Heart left ventricle (tissue), 16 donors: ENCODE results near the gene NREP. TPM values are rescaled to one million over a fixed set of nuclear protein-coding genes. Genes with fewer than 3 reads are reported as not detected.

Experiments
- ATAC-seq, 4 donors: fragments of 200-7000 bp; cut with Tn5 transposase; one replicate each; pipeline ENCODE4 v1.9.1; 2020 to 2022; ENCODE audit warnings: moderate library complexity in 4 of 4, mild to moderate bottlenecking in 3 of 4, moderate number of reproducible peaks in 1 of 4
- DNase-seq, 5 donors: peaks; one replicate each; pipeline ENCODE4 v3.0.0-alpha.2; 2020
- H3K27ac ChIP-seq, 12 donors: fragments of 200-600 bp; sonication (generic) in 4 of 12; one replicate each; pipeline versions ENCODE4 v1.5.0 to v1.8.0; 2016 to 2022; ENCODE audit warnings: mild to moderate bottlenecking in 2 of 12
- H3K27me3 ChIP-seq, 9 donors: fragments of 200-600 bp; sonication (generic) in 2 of 9; one replicate each; pipeline versions ENCODE4 v1.5.1 to v1.8.0; 2016 to 2022; ENCODE audit warnings: mild to moderate bottlenecking in 3 of 9
- H3K36me3 ChIP-seq, 9 donors: fragments of 200-600 bp; sonication (generic) in 2 of 9; one replicate each; pipeline versions ENCODE4 v1.5.0 to v1.8.0; 2018 to 2022; ENCODE audit warnings: mild to moderate bottlenecking in 2 of 9
- H3K4me1 ChIP-seq, 12 donors: fragments of 200-600 bp; sonication (generic) in 4 of 12; one replicate each; pipeline versions ENCODE4 v1.5.0 to v1.8.0; 2016 to 2022; ENCODE audit warnings: mild to moderate bottlenecking in 3 of 12
- H3K4me3 ChIP-seq, 12 donors: fragments of 200-600 bp; sonication (generic) in 4 of 12; one replicate each; pipeline versions ENCODE4 v1.5.0 to v1.8.0; 2017 to 2022; ENCODE audit warnings: mild to moderate bottlenecking in 9 of 12, moderate library complexity in 4 of 12
- H3K9me3 ChIP-seq, 12 donors: fragments of 200-600 bp; sonication (generic) in 4 of 12; one replicate each; pipeline versions ENCODE4 v1.5.0 to v1.8.0; 2016 to 2022; ENCODE audit warnings: mild to moderate bottlenecking in 1 of 12
- CTCF ChIP-seq, 12 donors: fragments of 200-600 bp; sonication (generic) in 4 of 12; IDR thresholded peaks; one replicate each; pipeline versions ENCODE4 v1.5.0 to v1.8.0; 2018 to 2022; ENCODE audit warnings: antibody characterized with exemption in 12 of 12, mild to moderate bottlenecking in 5 of 12
- POLR2A ChIP-seq, 2 donors: fragments of 450-650 bp; IDR thresholded peaks; one replicate each; pipeline ENCODE4 v1.6.1; 2017; ENCODE audit warnings: antibody characterized with exemption in 2 of 2, mild to moderate bottlenecking in 2 of 2, moderate library complexity in 2 of 2
- WGBS, 4 donors: extraction: QIAGEN DNeasy Blood & Tissue Kit in 2 of 4; methylation state at CpG; one replicate each; pipeline versions ENCODE4 v1.1.5 to v1.1.7; 2013 to 2018; 5-methylcytosine and 5-hydroxymethylcytosine counted together
- intact Hi-C, 10 donors: fragments of 100-400 bp; cut with DNase I; formaldehyde crosslinking; loops; one replicate each; pipeline versions ENCODE4 v1.11.1 to v1.14.2; 2022
- polyA plus RNA-seq, 2 donors: library from polyadenylated mRNA; stranded (reverse); fragments of 200-250 nt; gene quantifications; one replicate each; pipeline ENCODE4 v1.2.3, GENCODE V29; 2013
- total RNA-seq, 9 donors: library from RNA; depleted of rRNA in 2 of 9; stranded (reverse); fragments of >200 nt in 2 of 9; fragmentation: NEBNext Ultra II Directional in 3 of 9; extraction: Animal tissue kit (Norgen Biotek cat#: 25700) in 3 of 9; gene quantifications; one replicate each; pipeline versions ENCODE4 v1.1.0 to v1.2.4, GENCODE V29; 2016 to 2023
- donor health status: ischemic (EF 13 %, LVEDD 7.1; RV severe dilation, severe dysfunction).
- donor health status: healthy with polysubstance abuse.
- donor health status: DM: no; HTN: yes; CAD: no.
- donor health status: DM: no; HTN: no; CAD: no.
- donor health status: ischemic (EF 25% LVEDD 6.9; RV normal size, moderate dysfunction).
- donor health status: ischemic (EF 25% LVEDD 5.7; RV mildly dilated, moderate dysfunction).
- donor health status: healthy.
- donor health status: DM: yes; HTN: yes; CAD: no.
- donor health status: ischemic (EF 35%, LVEDD 5.7; RV mildly dilated, moderate dysfunction).
- donor health status: nonischemic (EF 11% LVEDD 7.7; RV severe dilation, severe dysfunction).
- donor health status: DM: yes; HTN: yes; CAD: no.
- donor health status: PGD.
- donor health status: ischemic (EF 29% LVEDD 5.4; RV normal size, mild dysfunction).
- donor health status: nonischemic (EF 23%, LVEDD 6.1; RV moderate dilation, normal function).

Gene NREP
- total and polyA plus RNA-seq, 11 donors: 8.1 to 71.8 (median 34.5) TPM

- Histone ChIP-seq H3K4me1 (peaks cover 0 to 42% (median 29%) of the 10 kb centered on the region in 12 donors), H3K27me3 (no peaks in the 10 kb centered on the region), H3K27ac (peak overlapping the region; percentile 85 to 98 (median 92)), H3K4me3 (peak overlapping the region; percentile 48 to 89 (median 70)), H3K9me3 (no peaks in the 10 kb centered on the region), H3K36me3 (no peaks in the 10 kb centered on the region)
- TF ChIP-seq CTCF (IDR thresholded peaks at IDR 0.05) (peak in 7 of 12 donors; percentile 30 to 52 (median 45)), POLR2A (IDR thresholded peaks at IDR 0.05) (no peak)
- intact Hi-C loops: loop anchor here (1.0 to 10.0 kb wide), 14 partner anchors 75 to 390 kb away; no protein-coding TSS in a partner anchor
- 0 to 1% (median 0%) methylated on average over 46 to 98 of the region's 98 CpGs for WGBS, 4 donors
- DNase-seq (peak; percentile 97 to 98 (median 97)), ATAC-seq (peak; percentile 85 to 93 (median 90))
Measured at GRCh38 chr5:111757355-111758283, 625 bp upstream of the NREP start.

- Histone ChIP-seq H3K36me3 (no peaks in the 10 kb centered on the region), H3K27ac (peak overlapping the region; percentile 11 to 98 (median 92)), H3K27me3 (no peaks in the 10 kb centered on the region), H3K9me3 (no peaks in the 10 kb centered on the region), H3K4me3 (peak overlapping the region in 11 of 12 donors; percentile 48 to 89 (median 71)), H3K4me1 (peaks cover 0 to 43% (median 30%) of the 10 kb centered on the region in 12 donors)
- DNase-seq (no peak), ATAC-seq (peak; percentile 59 to 67 (median 62))
- 0 to 1% (median 0%) methylated on average over 5 of the region's 5 CpGs for WGBS, 4 donors
- intact Hi-C loops: loop anchor here (2.0 to 10.0 kb wide), 13 partner anchors 73 to 391 kb away; no protein-coding TSS in a partner anchor
- no peak for TF ChIP-seq CTCF (IDR thresholded peaks at IDR 0.05)
- no peak for TF ChIP-seq POLR2A (IDR thresholded peaks at IDR 0.05)
Measured at GRCh38 chr5:111755942-111756381, 1.0 kb downstream of the NREP start.

- WGBS, 4 donors: 8 to 22% (median 17%) methylated on average over 8 of the region's 8 CpGs
- ATAC-seq (no peak), DNase-seq (no peak)
- H3K4me1 ChIP-seq: peaks cover 0 to 44% (median 32%) of the 10 kb centered on the region in 12 donors
- H3K27ac ChIP-seq: peak overlapping the region; percentile 11 to 96 (median 88)
- intact Hi-C loops: loop anchor here (2.0 to 10.0 kb wide), 9 partner anchors 73 to 392 kb away; no protein-coding TSS in a partner anchor
- no peak for TF ChIP-seq POLR2A (IDR thresholded peaks at IDR 0.05)
- no peaks in the 10 kb centered on the region for H3K9me3 ChIP-seq
- H3K27me3 ChIP-seq: no peaks in the 10 kb centered on the region
- no peaks in the 10 kb centered on the region for H3K36me3 ChIP-seq
- H3K4me3 ChIP-seq: peak overlapping the region in 10 of 12 donors; percentile 60 to 89 (median 72)
Measured at GRCh38 chr5:111755345-111755941, 1.6 kb downstream of the NREP start.

- ATAC-seq (no peak), DNase-seq (no peak)
- TF ChIP-seq POLR2A (IDR thresholded peaks at IDR 0.05): no peak
- TF ChIP-seq CTCF (IDR thresholded peaks at IDR 0.05): no peak
- Histone ChIP-seq H3K27ac (peak overlapping the region in 3 of 12 donors; percentile 7 to 92 (median 22)), H3K4me1 (peaks cover 0 to 56% (median 41%) of the 10 kb centered on the region in 12 donors), H3K4me3 (peak overlapping the region in 3 of 12 donors; percentile 2 to 89 (median 69)), H3K27me3 (no peaks in the 10 kb centered on the region), H3K36me3 (peaks cover 0 to 5% (median 0%) of the 10 kb centered on the region in 9 donors), H3K9me3 (no peaks in the 10 kb centered on the region)
- intact Hi-C loops: loop anchor here in 4 of 10 donors (2.0 to 10.0 kb wide), 3 partner anchors 71 to 391 kb away; no protein-coding TSS in a partner anchor
- WGBS, 4 donors: 41 to 50% (median 48%) methylated on average over 3 of the region's 3 CpGs
Measured at GRCh38 chr5:111753884-111754589, 3.0 kb downstream of the NREP start.
